ENCODE data around the gene MINDY4. TPM values are rescaled to one million over a fixed set of nuclear protein-coding genes. Genes with fewer than 3 reads are reported as not detected.

MINDY4 gene
- total and polyA plus RNA-seq, 8 donors, result 2.9 to 4.9 (median 3.6) TPM

DNA sequence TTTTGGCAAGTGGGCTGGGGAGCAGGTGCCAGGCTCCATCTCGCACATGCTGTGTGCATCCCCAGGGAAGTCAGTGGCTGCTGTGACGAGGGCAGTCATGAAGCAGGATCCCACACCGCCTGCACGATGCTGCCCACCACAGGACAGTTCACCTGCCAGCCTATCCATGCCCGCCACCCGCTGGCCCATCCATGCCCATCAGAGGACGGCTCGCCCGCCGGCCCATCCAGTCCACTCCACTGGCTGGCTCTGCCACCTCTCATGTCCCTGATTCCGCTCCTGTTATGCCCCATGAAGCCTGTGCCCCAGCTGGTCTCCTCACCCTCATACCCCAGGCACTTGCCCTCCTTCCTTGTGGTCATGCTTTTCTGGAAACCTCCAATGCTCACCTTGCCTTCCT, 37.5 kb upstream of the MINDY4 start:
- ATAC-seq, result no peak
- intact Hi-C loops (cut with DNase I), result no loop called here
- TF ChIP-seq, protein P1, sequence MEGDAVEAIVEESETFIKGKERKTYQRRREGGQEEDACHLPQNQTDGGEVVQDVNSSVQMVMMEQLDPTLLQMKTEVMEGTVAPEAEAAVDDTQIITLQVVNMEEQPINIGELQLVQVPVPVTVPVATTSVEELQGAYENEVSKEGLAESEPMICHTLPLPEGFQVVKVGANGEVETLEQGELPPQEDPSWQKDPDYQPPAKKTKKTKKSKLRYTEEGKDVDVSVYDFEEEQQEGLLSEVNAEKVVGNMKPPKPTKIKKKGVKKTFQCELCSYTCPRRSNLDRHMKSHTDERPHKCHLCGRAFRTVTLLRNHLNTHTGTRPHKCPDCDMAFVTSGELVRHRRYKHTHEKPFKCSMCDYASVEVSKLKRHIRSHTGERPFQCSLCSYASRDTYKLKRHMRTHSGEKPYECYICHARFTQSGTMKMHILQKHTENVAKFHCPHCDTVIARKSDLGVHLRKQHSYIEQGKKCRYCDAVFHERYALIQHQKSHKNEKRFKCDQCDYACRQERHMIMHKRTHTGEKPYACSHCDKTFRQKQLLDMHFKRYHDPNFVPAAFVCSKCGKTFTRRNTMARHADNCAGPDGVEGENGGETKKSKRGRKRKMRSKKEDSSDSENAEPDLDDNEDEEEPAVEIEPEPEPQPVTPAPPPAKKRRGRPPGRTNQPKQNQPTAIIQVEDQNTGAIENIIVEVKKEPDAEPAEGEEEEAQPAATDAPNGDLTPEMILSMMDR (IDR thresholded peaks at IDR 0.05), result no peak

DNA sequence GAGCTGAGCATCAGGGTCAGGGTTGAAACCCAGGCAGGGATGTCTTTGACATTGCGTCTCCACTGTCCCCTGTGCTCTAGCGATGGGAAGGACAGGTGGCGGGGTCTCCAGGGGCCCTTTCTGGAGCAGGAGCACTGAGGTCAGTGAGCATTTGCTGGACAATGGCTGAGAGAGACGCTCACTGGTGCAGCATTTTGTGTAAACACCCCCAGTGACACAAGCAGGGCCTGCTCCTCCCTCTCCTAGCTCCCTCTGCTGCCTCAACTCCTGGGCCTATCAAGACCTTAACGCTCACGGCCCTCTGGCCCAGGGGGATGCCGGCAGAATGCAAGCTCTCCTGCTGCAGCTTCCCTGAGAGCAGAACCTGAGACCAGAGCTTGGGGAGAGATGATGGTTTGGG, 36.7 kb upstream of the MINDY4 start:
- TF ChIP-seq, protein P1 (IDR thresholded peaks at IDR 0.05), result no peak
- ATAC-seq (no peak), FAIRE-seq (no peak), DNase-seq (no peak)
- Histone ChIP-seq H3K27ac (no peak overlapping the region), H3K9me3 (no peaks in the 10 kb centered on the region), H3K4me3 (no peak overlapping the region), H3K4me1 (no peaks in the 10 kb centered on the region), H3K27me3 (no peaks in the 10 kb centered on the region), H3K36me3 (no peaks in the 10 kb centered on the region)
- 88 to 96% methylated on average over 7 of the region's 7 CpGs for WGBS, 2 donors
- intact Hi-C loops (cut with DNase I), result no loop called here

More for the DNA sequence above, 37.5 kb upstream of the MINDY4 start:
- Histone ChIP-seq H3K4me1 (no peaks in the 10 kb centered on the region), H3K9me3 (no peaks in the 10 kb centered on the region), H3K36me3 (no peaks in the 10 kb centered on the region), H3K27me3 (no peaks in the 10 kb centered on the region), H3K4me3 (no peak overlapping the region), H3K27ac (no peak overlapping the region)
- 92 to 97% methylated on average over 11 of the region's 11 CpGs for WGBS, 2 donors
- no peak for FAIRE-seq
- no peak for DNase-seq

DNA sequence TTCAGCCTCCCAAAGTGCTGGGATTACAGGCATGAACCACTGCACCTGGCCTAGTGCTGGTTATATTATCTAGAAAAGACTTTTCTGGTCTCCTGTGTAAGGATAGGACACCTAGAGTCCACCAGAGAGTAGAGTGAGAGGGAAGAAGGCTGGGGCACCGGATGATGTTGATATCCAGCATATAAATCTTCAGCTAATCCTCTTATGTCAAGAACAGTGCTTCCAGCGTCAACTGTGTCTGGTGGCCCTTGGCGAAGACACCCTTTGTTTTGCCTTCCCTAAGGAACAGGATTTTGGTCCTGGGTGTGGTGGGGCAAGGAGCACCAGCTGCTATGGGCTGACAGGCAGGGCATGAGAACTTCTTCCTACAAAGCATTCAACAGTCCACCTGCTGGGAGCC, 35.6 kb upstream of the MINDY4 start:
- no peak for FAIRE-seq
- H3K27me3 ChIP-seq, result no peaks in the 10 kb centered on the region
- intact Hi-C loops (cut with DNase I), result no loop called here

DNA sequence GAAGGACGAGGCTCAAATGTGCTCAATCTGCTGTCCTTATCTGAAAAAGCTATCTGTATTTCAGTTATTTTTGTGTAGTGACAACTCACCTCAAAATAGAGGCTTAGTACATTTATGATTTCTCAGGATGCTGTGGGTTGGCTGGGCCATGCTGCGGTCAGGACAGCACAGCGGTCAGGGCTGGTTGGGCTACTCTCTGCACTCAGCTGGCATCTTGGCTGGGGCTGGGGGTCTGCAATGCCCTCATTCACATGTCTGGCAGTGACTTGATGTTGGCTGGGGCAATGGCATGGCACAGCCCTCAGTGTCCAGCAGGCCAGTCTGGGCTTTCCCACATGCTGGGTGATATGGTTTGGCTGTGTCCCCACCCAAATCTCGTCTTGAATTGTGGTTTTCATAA, 34.9 kb upstream of the MINDY4 start:
- intact Hi-C loops (cut with DNase I), result no loop called here
- no peak overlapping the region for H3K4me3 ChIP-seq
- 83 to 89% methylated on average over 4 of the region's 4 CpGs for WGBS, 2 donors
- ATAC-seq (no peak), DNase-seq (no peak), FAIRE-seq (no peak)
- H3K27me3 ChIP-seq, result no peaks in the 10 kb centered on the region
- H3K27ac ChIP-seq, result no peak overlapping the region
- no peaks in the 10 kb centered on the region for H3K4me1 ChIP-seq
- no peaks in the 10 kb centered on the region for H3K36me3 ChIP-seq
- H3K9me3 ChIP-seq, result no peaks in the 10 kb centered on the region
- TF ChIP-seq, protein P1 (IDR thresholded peaks at IDR 0.05), result no peak

More for the DNA sequence above, 35.6 kb upstream of the MINDY4 start:
- DNase-seq (no peak), ATAC-seq (no peak)
- Histone ChIP-seq H3K36me3 (no peaks in the 10 kb centered on the region), H3K4me3 (no peak overlapping the region), H3K9me3 (no peaks in the 10 kb centered on the region), H3K27ac (no peak overlapping the region), H3K4me1 (no peaks in the 10 kb centered on the region)
- TF ChIP-seq, protein P1 (IDR thresholded peaks at IDR 0.05), result no peak
- WGBS, 2 donors, result 92 to 95% methylated on average over 3 of the region's 3 CpGs

DNA sequence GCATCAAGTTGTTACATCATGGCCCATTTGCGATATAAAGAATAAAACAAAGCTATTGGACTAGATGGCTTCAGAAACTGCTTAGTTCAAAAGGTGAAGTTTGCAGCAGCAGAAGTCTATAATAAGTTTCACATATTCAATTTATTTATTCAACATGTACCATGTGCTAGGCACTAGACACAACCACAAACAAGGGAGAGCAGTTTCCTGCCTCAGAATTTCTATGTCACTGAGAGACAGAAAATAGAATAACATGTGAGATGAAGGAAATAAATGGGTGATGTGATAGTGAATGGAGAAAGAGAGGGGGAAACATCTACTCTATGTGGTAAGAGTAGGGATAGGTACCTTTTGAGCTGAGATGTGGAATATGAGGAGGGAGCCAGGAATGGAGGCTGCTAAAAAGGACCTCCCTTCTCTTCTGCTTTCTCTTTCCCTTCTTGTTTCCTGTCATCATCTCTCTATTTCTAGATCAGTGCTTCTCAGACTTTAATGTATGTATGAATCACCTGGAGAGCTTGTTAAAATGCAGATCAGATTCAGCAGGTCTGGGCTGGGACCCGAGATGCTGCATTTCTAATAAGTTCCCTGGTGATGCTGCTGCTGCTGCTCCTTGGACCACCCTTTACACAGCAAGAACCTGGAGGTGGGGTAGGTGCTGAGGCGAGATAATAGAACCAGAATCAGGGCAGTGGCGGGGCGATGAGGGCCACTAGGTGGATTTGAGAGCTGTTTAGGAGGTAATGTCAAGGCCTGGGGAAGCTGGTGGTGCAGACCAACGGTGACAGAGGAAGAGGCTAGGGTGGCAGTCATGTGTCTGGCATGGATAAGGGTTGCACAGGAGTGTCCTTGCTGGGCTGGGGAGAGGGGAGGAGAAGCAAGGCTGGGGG, 32.9 kb upstream of the MINDY4 start:
- intact Hi-C loops (cut with DNase I), result no loop called here
- TF ChIP-seq, protein P1 (IDR thresholded peaks at IDR 0.05), result no peak

More for the DNA sequence above, 32.9 kb upstream of the MINDY4 start:
- no peaks in the 10 kb centered on the region for H3K4me1 ChIP-seq
- no peak for FAIRE-seq
- no peaks in the 10 kb centered on the region for H3K9me3 ChIP-seq
- no peak overlapping the region for H3K4me3 ChIP-seq
- DNase-seq, result no peak
- no peaks in the 10 kb centered on the region for H3K27me3 ChIP-seq
- H3K27ac ChIP-seq, result no peak overlapping the region
- 80 to 87% methylated on average over 6 of the region's 6 CpGs for WGBS, 2 donors
- ATAC-seq, result no peak
- no peaks in the 10 kb centered on the region for H3K36me3 ChIP-seq
